Transverse colon (tissue), 4 donors: Measurements from ENCODE around the gene MTHFR.

ENCODE experiments used
- EP300 ChIP-seq: sonication (generic); formaldehyde crosslinking; IDR thresholded peaks from one replicate; pipeline ENCODE4 v1.6.1; 2017; ENCODE audit warnings: antibody characterized with exemption, low read depth
- POLR2A ChIP-seq: fragments of 450-650 bp; IDR thresholded peaks from one replicate; pipeline ENCODE4 v1.6.1; 2016; ENCODE audit warnings: antibody characterized with exemption, mild to moderate bottlenecking, moderate library complexity
- POLR2AphosphoS5 ChIP-seq, 3 donors: sonication (generic); formaldehyde crosslinking; IDR thresholded peaks; one replicate each; pipeline ENCODE4 v1.6.1; 2016; ENCODE audit warnings: antibody characterized with exemption in 3 of 3
- TF ChIP-seq, protein P1 (sequence below), 5 experiments: fragments of 200-600 bp in 3 of 5; fragments of 450-650 bp in 2 of 5; sonication (generic) in 3 of 5; IDR thresholded peaks; 1 replicate in 2 of 5; 2 replicates in 3 of 5; pipeline ENCODE4 v1.5.1; 2016 to 2017; ENCODE audit warnings: antibody characterized with exemption in 5 of 5, inconsistent platforms in 3 of 5, mild to moderate bottlenecking in 2 of 5, moderate library complexity in 1 of 5

DNA sequence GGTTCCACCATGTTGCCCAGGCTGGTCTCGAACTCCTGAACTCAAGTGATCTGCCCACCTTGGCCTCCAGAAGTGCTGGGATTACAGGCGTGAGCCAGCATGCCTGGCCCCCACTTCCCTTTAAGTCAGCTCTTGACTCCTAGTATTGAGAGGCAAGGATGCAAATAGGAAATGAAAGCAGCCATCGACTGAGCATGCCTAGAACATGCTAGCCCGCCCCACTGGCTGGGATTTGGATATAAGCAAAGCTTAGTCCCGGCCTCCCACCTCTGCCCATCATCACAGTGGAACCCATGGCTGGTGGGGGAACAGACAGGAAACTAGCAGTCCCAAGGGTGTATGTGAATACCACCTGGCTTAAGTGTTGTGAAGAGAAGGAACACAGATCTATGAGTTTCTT lies 33.3 kb downstream of the MTHFR start:
- no peak for TF ChIP-seq POLR2A
- TF ChIP-seq, protein P1, sequence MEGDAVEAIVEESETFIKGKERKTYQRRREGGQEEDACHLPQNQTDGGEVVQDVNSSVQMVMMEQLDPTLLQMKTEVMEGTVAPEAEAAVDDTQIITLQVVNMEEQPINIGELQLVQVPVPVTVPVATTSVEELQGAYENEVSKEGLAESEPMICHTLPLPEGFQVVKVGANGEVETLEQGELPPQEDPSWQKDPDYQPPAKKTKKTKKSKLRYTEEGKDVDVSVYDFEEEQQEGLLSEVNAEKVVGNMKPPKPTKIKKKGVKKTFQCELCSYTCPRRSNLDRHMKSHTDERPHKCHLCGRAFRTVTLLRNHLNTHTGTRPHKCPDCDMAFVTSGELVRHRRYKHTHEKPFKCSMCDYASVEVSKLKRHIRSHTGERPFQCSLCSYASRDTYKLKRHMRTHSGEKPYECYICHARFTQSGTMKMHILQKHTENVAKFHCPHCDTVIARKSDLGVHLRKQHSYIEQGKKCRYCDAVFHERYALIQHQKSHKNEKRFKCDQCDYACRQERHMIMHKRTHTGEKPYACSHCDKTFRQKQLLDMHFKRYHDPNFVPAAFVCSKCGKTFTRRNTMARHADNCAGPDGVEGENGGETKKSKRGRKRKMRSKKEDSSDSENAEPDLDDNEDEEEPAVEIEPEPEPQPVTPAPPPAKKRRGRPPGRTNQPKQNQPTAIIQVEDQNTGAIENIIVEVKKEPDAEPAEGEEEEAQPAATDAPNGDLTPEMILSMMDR (IDR thresholded peaks at IDR 0.05), result no peak
- no peak for TF ChIP-seq EP300
- no peak for TF ChIP-seq POLR2AphosphoS5 (IDR thresholded peaks at IDR 0.05)
